ENCODE data around the gene ZBTB44.
"Not testable (repeated sequence)": the region's sequence is repeated elsewhere in the genome, so short reads cannot be mapped to it uniquely, and the experiment has no call there.

ZBTB44 gene

DNA sequence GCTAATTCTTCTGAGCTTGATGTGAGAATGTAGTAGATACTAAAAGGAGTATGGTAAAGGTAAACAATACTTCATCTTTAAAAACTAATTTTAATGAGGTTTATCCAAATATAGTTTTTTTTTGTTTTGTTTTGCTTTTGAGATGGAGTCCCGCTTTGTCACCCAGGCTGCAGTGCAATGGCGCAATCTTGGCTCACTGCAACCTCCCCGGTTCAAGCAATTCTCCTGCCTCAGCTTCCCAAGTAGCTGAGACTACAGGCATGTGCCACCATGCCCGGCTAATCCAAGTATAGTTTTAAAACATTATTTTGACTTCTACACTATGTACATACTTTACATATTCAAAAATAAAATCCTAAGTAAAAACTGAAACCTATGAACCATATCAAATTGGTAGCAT, 4.1 kb downstream of the ZBTB44 start:
- no peak for DNase-seq

DNA sequence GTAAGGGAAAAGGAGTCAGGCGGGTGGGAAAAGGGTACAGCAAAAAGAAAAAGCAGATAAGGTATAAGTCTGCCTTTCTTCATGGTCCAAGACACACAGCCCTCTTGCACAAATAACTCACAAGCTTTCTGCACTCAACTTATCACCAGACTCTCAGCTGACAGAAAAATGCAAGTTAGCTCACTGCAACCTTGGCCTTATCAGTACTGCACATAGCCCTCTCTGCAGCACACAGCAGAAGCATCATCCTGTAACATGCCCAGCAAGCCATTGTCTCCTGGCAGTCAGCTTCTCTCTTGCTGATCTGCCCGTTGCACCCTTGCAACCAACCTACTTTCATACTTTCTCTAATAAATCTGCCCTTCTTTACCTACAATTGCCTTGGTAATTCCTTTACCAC, 5.8 kb downstream of the ZBTB44 start:
- DNase-seq: no peak

DNA sequence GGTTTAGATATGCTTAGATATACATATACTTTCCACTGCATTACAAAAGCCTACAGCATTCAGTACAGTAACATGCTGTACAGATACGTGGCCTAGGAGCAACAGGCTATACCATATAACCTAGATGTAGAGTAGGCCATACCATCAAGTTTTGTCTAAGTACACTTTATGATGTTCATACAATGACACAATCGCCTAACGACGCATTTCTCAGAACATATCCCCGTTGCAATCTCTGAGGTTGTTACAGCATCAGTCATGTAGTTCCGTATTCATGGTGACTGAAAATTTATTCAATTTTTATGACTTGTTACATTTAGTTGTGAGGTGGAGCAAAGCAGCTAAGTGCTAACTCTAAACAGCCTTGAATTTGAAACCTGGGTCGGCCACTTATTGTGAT, 6.7 kb downstream of the ZBTB44 start:
- no peak for DNase-seq

DNA sequence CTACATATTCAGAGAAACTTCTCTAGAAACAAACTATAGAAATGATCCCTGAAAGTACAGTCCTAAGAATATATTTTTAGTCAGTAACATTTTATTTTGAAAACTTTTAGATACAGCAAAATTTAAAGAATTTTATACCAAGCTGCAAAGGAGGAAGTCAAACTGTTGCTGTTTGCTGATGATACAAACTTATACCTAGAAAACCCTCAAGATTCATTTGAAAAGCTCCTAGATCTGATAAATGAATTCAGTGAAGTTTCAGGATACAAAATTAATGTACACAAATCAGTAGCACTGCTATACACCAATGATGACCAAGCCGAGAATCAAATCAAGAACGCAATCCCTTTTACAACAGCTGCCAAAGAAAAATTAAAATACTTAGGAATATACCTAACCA, 10.1 kb downstream of the ZBTB44 start:
- peak; percentile 19 for DNase-seq

DNA sequence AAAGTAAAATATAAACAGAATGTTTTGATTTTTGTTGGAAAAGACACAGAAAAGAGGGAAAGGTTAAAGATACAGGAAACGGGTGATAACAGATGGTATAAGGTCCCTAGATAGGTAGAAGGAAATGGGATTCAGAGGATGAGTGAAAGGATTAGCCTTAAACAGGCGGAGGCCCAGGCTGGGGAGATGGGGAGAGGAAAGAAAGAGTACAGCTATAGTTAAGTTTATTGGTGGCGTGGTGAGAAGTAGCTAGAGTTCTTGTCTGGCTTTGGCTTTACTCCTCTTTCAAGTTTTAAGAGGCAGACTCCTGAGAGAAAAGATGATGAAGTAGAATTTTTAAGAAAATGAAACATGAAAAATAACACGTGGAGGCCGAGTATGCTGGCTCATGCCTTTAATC, 13.7 kb downstream of the ZBTB44 start:
- no peak for DNase-seq

DNA sequence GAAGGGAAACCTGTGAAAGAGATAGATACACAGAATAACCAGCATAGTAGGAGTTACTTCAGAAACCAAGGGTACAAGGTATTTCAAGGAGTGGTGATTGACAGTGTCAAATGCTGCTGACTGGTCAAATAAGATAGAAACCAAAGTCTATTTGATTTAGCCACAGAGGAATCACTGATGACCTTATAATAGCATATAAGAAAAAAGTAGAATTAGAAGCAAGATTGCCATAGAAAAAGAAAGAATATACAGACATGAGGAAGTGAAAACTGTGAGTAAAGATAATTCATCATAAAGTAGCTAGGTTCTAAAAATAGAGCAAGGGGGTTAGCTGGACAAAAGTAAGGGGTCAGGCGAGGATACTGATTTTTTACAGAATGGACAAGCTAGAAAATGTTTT, 14.2 kb downstream of the ZBTB44 start:
- DNase-seq: no peak

DNA sequence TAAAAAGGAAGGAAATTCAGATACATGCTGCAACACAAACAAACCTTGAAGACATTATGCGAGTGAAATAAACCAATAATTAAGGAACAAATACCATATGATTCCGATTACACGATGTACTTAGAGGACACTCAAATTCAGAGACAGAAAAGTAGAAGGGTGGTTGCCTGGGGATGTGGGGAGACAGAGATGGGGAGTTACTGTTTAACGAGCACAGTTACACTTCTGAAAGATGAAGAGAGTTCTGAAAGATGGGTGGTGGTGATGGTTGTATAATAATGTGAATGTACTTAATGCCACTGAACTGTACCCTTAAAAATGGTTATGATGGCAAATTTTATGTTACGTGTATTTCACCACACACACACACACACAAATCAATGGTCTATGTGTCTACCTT, 14.7 kb downstream of the ZBTB44 start:
- no peak for DNase-seq

DNA sequence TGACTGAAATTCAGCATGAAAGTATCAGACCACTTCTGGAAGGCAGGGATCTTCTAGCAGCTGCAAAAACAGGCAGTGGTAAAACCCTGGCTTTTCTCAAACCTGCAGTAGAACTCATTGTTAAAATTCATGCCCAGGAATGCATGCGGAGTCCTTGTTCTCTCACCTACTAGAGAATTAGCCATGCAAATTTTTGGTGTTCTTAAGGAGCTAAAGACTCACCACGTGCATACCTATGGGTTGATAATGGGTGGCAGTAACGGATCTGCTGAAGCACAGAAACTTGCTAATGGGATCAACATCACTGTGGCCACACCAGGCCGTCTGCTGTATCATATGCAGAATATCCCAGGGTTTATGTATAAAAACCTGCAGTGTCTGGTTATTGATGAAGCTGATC, 19.1 kb downstream of the ZBTB44 start:
- DNase-seq: no peak

DNA sequence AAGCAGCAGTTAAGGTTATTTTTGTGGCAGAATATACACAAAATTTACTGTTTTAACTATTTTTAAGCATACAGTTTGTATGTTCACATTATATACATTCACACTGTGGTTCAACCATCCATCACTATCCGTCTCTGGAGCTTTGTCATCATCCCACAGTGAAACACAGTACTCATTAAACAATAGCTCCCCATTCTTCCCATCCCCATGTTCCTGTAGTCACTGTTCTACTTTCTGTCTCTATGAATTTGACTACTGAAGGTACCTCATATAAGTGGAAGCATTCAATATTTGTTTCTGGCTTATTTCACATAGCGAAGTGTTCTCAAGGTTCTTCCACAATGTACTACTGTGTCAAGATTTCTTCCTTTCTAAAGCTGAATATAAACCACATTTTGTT, 32.6 kb downstream of the ZBTB44 start:
- no peak for DNase-seq

DNA sequence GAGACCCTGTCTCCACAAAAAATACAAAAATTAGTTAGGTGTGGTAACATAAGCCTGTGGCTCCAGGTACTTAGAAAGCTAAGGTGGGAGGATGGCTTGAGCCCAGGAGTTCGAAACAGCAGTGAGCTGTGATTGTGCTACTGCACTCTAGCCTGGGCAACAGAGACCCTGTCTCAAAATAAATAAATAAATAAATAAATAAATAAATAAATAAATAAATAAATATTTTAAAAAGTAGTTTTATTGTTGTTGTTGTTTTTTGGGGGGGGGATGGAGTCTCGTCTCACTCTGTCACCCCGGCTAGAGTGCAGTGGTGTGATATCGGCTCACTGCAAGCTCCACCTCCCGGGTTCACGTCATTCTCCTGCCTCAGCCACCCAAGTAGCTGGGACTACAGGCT, 33.4 kb downstream of the ZBTB44 start:
- not testable (repeated sequence) for DNase-seq

DNA sequence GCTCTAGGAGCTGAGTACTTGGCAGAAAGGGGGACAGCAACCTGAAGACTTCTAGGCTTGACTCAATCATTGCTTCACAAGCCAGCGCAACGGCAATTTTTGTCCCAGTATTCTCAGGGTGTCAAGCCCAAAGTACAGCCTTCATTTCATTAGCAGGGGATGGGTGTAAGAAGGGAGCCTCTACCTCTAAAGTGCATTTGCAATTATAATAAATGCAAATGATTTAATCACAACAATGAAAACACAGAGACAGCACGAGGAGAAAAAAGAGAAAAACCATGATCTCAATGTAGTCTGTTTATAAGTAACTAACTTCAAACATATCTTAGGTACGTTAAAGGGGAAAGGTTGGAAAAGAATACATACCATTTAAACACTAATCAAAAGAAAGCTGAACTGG, 34.7 kb downstream of the ZBTB44 start:
- no peak for DNase-seq

DNA sequence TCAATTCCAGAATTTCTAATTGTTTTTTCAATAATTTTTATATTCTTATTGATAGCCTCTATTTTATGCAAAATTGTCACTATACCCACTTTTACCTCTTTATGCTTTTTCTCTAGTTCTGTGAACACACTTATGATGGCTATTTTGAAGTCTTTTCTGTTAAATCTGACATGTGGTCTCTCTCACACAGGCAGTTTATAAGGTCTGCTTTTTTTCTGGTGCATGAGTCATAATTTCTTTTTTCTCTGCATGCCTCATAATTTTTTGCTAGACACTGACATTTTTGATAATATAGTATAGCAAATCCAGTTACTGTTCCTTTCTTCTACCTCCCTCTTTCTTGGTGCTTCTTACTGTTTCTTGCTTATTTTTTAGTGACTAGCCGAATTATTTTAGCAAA, 36.0 kb downstream of the ZBTB44 start:
- DNase-seq: peak; percentile 2

DNA sequence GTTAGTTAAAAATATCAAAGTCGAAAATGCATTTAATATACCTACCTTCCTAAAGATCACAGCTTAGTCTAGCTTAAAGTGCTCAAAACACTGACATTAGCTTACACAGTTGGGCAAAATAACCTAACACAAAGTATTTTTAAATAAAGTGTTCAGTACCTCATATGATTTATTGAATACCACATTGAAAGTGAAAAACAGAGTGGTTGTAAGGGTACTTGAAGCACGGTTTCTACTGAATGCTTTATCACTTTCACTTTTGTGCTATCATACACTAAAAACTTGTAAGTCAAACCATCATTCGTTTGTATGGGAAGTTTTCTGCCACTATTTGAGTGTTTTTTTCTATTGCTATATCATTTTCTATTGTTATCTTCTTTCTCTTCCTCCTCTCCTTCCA, 36.6 kb downstream of the ZBTB44 start:
- peak; percentile 8 for DNase-seq

DNA sequence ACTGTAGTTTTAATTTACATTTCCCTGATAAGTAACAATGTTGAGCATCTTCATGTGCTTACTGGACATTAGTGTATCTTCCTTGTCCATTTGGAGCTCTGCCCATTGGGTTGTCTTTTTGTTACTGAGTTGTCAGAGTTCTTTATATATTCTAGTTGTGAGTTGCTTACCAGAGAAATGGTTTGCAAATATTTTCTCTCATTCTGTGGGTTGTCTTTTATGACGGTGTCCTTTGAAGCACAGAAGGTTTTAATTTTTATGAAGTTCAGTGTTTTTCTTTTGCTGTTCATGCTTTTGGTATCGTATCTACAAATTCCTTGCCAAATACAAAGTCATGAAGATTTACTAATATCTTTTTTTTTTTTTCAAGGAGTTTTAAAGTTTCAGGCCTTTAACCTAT, 42.4 kb downstream of the ZBTB44 start:
- no peak for DNase-seq

DNA sequence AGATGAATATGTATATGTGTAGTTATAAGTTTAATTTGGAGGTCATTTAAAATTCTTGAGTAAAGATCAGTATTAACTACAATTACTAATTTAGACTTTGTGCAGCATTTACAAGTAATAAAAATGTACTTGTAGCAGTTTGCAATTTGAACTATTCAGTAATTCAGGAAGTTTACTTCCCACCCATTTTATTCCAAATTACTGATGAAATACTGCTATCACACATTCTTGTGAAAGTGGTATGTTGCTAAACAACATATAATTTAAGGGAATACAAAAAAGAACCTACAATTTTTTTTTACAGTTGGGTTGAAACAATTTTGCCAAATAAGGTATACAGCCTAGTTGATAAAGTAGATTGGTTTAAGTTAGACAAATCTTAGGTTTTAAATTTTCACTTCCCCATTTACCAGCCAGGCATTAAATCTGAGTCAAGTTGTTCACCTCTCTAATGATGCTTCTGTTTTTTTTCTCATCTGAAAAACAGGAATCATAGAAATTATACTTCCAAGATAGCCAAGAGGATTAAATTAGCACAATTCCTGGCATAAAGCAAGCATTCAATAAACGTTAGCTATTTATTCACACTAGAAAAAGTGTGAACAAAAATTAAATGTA, 45.3 kb downstream of the ZBTB44 start:
- no peak for DNase-seq

DNA sequence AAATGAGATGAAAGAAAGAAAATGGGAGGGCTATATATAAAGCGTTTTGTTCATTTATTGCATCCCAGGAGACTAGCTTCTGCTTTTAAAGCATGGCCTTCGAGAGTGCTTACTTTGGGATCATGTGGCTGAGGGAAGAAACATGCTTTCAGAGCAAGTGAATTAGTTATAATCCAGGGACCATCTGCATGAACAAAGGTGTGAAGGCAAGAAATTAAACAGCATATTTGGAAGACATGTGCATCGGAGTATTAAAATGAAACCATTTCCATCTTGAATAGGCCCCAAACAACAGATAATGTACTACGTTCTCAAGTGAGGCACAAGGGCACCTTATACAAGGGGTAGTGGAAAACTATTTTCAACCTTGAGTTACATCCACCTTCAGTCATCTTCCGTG, 51.4 kb downstream of the ZBTB44 start:
- DNase-seq: no peak

DNA sequence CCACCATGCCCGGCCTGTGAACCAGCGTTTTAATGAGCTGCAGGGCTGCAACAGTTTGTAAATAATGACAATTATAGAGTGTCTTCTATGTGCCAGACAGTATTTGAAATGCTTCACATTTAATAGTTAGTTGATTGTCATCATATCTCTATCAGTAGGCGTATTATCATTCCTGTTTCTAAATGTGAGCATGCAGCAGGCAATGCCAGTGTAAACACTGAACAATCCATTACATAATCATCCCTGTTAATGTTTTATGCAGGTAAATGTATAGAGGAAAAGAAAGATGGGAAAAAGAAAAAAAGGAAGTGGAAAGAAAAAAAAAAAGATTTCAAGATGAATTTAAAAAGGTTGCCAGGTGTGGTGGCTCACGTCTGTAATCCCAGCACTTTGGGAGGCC, 52.3 kb downstream of the ZBTB44 start:
- DNase-seq: no peak

DNA sequence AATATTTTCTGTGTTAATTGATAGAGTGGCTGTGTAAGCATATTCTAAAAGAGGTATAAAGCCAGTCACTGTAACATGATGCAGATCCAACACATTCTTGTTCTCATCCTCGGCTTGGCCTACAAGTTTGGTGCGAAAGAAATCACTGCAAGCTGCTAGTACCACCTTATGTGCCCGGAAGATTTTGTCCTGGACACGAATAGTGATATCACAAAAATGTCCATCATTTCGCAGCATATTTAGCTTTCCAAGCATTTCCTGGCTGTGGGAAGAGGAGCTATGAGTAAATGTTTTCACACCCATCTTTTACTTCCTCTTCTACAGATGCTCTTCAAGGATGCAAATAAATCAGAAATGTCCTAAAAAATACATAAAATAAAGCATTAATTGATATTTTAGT, 53.1 kb downstream of the ZBTB44 start:
- no peak for DNase-seq

DNA sequence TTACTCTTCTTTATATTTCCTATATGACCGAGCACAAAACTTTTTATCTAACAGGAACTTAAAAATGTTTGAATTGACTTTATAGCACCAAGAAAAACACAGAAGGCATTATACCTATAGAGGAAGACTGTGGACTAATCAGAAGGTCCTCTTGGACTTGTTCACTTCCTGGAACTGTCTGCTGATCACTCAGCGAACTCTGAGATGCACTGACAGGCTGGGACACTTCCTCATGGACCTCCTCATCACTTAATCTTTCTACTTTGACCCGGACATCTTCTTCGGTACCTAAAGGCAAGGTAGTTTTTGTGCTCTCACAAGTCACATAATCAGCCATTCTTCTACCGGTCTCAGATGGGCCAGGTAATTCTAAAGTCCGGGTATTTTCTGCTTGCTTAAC, 54.0 kb downstream of the ZBTB44 start:
- no peak for DNase-seq

DNA sequence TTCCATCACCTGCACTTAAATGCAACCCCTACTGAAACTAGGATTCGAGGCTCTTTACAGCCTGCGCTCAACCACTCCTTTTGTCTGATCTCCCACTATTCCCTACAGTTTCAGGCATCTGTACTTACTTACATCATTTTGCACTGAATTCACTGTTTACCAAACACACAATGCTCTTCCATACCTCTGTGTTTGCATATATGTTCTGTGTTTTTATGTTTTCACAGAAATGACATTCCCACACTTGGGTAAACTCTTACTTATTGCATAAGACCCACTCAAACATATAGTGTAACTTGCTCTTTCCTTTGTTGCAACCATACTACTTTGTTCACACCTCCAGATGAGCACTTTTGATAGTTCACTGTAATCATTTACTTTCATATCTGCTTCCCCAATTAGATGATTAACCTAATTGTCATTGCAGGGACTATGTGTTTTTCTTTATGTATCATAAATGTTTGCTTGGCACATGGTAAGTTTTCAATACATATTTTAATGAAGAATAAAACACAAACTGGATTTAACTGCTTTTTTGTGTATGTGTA, 54.6 kb downstream of the ZBTB44 start:
- no peak for DNase-seq

DNA sequence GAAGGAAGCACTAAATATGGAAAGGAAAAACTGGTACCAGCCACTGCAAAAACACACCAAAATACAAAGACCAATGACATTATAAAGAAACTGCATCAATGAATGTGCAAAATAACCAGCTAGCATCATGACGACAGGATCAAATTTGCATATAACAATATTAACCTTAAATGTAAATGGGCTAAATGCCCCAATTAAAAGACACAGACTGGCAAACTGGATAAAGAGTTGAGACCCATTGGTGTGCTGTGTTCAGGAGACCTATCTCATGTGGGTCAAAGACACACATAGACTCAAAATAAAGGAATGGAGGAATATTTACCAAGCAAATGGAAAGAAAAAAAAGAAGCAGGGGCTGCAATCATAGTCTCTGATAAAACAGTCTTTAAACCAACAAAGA, 63.0 kb downstream of the ZBTB44 start:
- not testable (repeated sequence) for DNase-seq

DNA sequence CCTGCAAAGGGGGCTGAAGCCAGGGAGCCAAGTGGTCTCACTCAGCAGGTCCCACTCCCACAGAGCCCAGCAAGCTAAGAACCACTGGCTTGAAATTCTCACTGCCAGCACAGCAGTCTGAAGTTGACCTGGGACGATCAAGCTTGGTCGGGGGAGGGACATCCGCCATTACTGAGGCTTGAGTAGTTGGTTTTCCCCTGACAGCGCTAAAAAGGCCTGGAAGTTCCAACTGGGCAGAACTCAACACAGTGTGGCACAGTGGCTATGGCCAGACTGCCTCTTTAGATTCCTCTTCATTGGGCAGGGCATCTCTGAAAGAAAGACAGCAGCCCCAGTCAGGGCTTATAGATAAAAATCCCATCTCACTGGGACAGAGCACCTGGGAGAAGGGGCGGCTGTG, 64.8 kb downstream of the ZBTB44 start:
- DNase-seq: not testable (repeated sequence)

DNA sequence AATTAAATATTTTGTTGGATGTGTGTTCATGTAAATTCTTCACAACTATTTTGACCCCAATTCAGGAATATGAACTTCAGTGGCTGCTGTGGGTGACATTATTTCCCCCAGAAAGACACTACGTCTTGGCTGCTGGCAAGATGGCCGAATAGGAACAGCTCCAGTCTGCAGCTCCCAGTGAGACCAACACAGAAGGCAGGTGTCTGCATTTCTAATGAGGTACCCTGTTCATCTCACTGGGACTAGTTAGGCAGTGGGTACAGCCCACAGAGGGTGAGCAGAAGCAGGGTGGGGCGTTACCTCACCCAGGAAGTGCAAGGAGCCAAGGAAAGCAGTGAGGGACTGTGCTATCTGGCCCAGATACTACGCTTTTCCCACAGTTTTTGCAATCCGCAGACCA, 65.3 kb downstream of the ZBTB44 start:
- DNase-seq: no peak

DNA sequence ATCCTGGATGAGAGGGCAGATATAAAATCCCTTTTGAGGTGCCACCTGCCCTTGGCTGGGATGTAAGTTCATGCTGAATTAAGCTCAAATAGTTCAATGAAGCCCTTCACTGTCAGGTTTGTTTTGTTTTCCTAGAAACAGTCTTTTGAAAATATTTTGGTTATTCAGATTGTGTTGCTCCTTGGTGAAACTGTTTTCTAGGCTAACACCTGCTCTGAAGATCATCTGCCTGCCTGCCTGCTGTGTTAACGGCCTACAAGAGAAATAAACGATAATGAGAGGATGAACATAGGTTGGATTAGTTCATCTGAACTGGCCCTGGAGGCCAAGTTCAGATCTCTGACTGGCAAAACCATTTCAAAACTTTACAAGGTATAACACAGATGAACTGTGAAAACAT, 67.4 kb downstream of the ZBTB44 start:
- no peak for DNase-seq

DNA sequence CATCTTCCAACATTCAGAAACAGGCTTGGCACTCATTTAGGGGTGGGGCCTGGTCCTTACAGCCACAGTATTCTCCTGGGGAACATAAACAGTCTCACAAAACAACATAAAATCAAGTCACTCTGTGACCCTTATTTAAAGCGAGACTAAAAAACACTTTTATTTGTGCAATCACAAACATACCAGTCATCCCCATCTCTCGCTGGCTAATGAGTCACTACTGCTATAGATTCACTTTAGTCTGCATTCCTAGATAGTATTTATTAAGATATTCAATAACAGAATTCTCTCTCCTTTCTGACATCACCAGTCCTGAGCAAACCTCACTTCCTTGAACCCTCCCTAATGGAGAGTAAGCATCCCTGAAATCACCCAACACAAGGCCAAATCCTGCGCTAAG, 68.0 kb downstream of the ZBTB44 start:
- DNase-seq: no peak

DNA sequence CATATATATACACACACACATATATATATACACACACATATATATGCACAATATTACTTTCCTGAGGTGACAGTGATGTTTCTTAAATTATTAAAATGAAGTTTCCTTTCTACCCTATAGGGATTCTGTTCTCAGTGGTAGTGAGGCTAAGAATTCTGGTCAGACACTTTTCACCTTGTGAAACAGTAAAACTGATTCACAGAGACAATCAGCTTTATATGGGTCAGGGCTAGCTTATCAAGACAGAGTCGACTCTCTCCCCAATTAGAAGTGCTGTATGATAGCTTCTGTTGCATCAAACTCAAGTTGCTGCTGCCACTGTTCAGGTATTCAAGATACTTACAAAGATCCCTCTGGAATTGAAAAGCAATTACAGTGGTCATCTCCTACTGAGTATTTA, 68.4 kb downstream of the ZBTB44 start:
- DNase-seq: no peak
